Activated naive CD4-positive, alpha-beta T cell treated with anti-CD3 and anti-CD28 coated beads, Interleukin-2, amount 50 U/mL, for 16 hours (primary cell): ENCODE measurements around the gene PPP1R13L.
"Not testable (repeated sequence)": the region's sequence is repeated elsewhere in the genome, so short reads cannot be mapped to it uniquely, and the experiment has no call there.

ENCODE experiments used
- DNase-seq: peaks from one replicate; pipeline ENCODE4 v3.0.0-alpha.2; 2020

Gene PPP1R13L

DNA sequence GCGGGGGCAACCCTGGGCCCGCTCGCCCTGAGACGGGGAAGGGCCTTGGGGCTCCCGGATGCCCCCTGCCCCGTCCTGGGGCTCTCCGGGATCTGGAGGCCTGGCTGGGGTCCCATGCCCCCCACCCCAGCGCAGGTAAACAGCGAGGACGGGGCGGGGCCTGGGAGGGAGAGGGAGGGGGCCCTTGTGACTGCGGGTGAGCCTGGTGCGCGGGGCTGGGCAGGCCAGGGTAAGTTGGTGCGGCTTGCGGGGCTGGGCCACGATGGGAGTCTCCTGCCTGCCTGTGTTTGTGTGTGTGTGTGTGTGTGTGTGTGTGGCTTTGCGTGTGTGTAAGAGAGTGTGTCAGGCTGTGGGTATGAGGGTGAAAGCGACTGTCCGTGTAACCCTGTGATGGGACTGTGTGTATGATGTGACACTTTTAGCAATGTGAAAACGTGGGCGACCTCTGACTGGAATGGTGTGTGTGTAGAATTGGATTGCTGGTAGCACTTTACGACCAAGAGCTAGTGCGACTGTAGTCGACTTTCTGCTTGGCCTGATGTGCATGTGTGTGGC, 63.9 kb downstream of the PPP1R13L start:
- no peak for DNase-seq

DNA sequence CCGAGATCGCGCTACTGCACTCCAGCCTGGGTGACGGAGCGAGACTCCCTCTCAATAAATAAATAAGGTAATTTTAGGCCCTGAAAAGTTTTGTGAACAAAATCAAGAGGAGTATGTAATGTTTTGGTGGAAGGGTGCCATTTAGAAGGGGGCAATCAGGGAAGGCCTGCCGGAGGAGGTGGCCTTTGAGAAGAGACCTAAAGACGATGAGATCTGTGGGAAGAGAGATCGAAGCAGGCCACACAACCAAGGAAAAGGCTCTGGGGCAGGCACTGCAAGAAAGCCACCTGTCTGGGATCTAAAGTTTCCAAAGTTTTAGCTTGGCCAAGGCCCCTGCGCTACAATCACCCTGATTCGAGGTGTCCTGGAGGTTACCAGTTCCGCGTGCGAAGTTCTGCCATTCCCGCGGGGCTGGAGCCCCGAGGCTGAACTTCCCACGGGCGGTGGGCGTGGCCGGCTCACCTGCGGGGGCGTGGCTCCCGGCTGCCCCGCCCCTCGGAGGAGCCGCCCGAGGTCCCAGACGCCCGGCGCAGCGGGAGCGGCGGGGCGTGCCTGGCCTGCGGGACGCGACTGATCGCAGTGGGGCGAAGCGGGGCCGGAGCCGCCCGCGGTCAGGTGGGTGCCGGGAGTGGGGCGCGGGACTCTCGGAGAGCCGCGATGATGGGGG, 64.5 kb downstream of the PPP1R13L start, which contains the start of gene KLC3:
KLC3 (plus strand) TSS at position 519 of the 667 bp plus-strand sequence. CDS start 4,792 bp downstream, outside the sequence.
- peak; percentile 38 for DNase-seq

GRCh38 chr19:45339629-45340028, 65.2 kb downstream of the PPP1R13L start:
- DNase-seq: no peak

- DNase-seq: no peak
These were observed 68.1 kb downstream of the PPP1R13L start for GRCh38 chr19:45336696-45337251.

- DNase-seq: not testable (repeated sequence)
These were observed 70.0 kb downstream of the PPP1R13L start for GRCh38 chr19:45334881-45335280.

DNA sequence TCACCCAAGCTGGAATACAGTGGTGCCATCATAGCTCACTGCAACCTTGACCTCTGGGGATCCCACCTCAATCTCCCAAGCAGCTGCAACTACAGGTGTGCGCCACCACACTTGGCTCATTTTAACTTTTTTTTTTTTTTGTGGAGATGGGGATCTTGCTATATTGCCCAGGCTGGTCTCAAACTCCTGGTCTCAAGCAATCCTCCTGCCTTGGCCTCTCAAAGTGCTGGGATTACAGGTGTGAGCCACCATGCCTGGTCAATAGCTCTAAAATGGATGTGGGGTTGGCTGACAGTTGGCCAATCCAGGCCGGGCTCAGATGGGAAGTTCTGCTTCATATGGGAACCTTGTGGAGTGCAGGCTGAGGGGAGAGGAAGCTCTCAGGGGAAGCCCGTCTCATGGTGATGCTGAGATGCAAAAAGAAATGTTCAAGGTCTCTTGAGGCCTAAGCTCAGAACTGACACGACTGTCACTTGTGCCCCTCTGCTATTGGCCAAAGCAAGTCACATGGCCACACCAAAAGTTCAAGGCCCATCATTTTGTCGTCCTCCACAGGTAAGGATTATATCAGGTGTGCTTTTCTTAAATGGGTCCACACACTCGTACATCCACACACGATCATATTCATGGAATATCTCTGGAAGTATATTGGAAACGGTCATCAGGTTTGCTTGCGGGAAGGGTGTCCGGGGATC, 71.1 kb downstream of the PPP1R13L start:
- DNase-seq: no peak

DNA sequence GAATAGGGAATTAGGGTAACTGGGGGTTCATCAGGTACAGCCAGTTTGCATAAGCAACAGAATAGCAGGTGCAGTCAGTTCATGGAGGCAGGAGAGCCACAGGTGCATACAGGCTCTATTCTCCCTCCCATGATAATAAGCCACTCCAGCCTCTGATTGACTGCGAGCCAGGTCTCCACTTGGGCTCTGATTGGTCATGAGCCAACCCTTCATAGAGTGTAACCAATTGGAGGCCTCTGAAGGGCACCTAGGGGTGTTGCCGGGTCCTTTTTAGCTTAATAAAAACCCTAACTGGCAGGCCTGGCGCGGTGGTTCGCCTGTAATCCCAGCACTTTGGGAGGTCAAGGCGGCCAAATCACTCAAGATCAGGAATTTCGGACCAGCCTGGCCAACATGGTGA, 73.5 kb downstream of the PPP1R13L start:
- no peak for DNase-seq
